GM21447 (cell line): ENCODE results near the gene TPSB2.
"Not testable (repeated sequence)": the region's sequence is repeated elsewhere in the genome, so short reads cannot be mapped to it uniquely, and the experiment has no call there.

ENCODE experiments used
- ATAC-seq: cut with Tn5 transposase; IDR thresholded peaks from one replicate; pipeline ENCODE4 v1.9.1; 2021; ENCODE audit not compliant: unreplicated experiment

Gene TPSB2

GRCh38 chr16:1262210-1262845 is 32.3 kb upstream of the TPSB2 start:
- ATAC-seq = no peak

GRCh38 chr16:1261131-1261892 is 31.3 kb upstream of the TPSB2 start:
- no peak for ATAC-seq

GRCh38 chr16:1260101-1260680 is 30.2 kb upstream of the TPSB2 start:
- no peak for ATAC-seq

- ATAC-seq = no peak
These were observed 29.7 kb upstream of the TPSB2 start for GRCh38 chr16:1259760-1260068.

- ATAC-seq = no peak
These were observed 29.1 kb upstream of the TPSB2 start for GRCh38 chr16:1258906-1259759.

GRCh38 chr16:1258225-1258600 is 28.2 kb upstream of the TPSB2 start:
- no peak for ATAC-seq

- no peak for ATAC-seq
These were observed 27.7 kb upstream of the TPSB2 start for GRCh38 chr16:1257561-1258224.

- ATAC-seq = no peak
These were observed 26.9 kb upstream of the TPSB2 start for GRCh38 chr16:1256874-1257322.

- ATAC-seq = not testable (repeated sequence)
These were observed 26.4 kb upstream of the TPSB2 start for GRCh38 chr16:1256296-1256873.

GRCh38 chr16:1255276-1256122 is 25.5 kb upstream of the TPSB2 start, which contains the start of gene TPSD1:
TPSD1 (plus strand) TSS chr16:1256069; CDS start chr16:1256281, 212 bp downstream.
- not testable (repeated sequence) for ATAC-seq

- ATAC-seq = not testable (repeated sequence)
These were observed 24.8 kb upstream of the TPSB2 start for GRCh38 chr16:1254821-1255220.

GRCh38 chr16:1253701-1254364 is 23.8 kb upstream of the TPSB2 start:
- ATAC-seq = not testable (repeated sequence)

- not testable (repeated sequence) for ATAC-seq
These were observed 19.2 kb upstream of the TPSB2 start for GRCh38 chr16:1249031-1249755.

- ATAC-seq = not testable (repeated sequence)
These were observed 18.0 kb upstream of the TPSB2 start for GRCh38 chr16:1247903-1248537.

GRCh38 chr16:1245452-1246020 is 15.6 kb upstream of the TPSB2 start:
- ATAC-seq = no peak

GRCh38 chr16:1244881-1245280 is 14.9 kb upstream of the TPSB2 start:
- ATAC-seq = no peak
